WTC11 (cell line): Measurements from ENCODE around the gene ERBB2.

Experiments
- FOXJ3 ChIP-seq: sonication (generic); formaldehyde crosslinking; IDR thresholded peaks from 2 replicates; pipeline ENCODE4 v1.9.0; 2021; ENCODE audit warnings: missing genetic modification reagents, mild to moderate bottlenecking, borderline replicate concordance
- JAZF1 ChIP-seq: fragments of 250-450 bp; sonication (Bioruptor Pico); IDR thresholded peaks from 2 replicates; pipeline ENCODE4 v1.9.0; 2021; ENCODE audit warnings: moderate library complexity, mild to moderate bottlenecking, inconsistent platforms
- JUN ChIP-seq: sonication (generic); formaldehyde crosslinking; IDR thresholded peaks from 2 replicates; pipeline ENCODE4 v1.8.0; 2023; ENCODE audit warnings: mild to moderate bottlenecking, missing genetic modification reagents
- TF ChIP-seq, protein P1 (sequence below): fragments of 200-600 bp; IDR thresholded peaks from 2 replicates; pipeline ENCODE4 v1.8.0; 2022; ENCODE audit warnings: antibody characterized with exemption
- TF ChIP-seq, protein P2 (sequence below): sonication (generic); formaldehyde crosslinking; IDR thresholded peaks from 2 replicates; pipeline ENCODE4 v1.8.1; 2022; ENCODE audit warnings: missing genetic modification reagents, borderline replicate concordance

DNA sequence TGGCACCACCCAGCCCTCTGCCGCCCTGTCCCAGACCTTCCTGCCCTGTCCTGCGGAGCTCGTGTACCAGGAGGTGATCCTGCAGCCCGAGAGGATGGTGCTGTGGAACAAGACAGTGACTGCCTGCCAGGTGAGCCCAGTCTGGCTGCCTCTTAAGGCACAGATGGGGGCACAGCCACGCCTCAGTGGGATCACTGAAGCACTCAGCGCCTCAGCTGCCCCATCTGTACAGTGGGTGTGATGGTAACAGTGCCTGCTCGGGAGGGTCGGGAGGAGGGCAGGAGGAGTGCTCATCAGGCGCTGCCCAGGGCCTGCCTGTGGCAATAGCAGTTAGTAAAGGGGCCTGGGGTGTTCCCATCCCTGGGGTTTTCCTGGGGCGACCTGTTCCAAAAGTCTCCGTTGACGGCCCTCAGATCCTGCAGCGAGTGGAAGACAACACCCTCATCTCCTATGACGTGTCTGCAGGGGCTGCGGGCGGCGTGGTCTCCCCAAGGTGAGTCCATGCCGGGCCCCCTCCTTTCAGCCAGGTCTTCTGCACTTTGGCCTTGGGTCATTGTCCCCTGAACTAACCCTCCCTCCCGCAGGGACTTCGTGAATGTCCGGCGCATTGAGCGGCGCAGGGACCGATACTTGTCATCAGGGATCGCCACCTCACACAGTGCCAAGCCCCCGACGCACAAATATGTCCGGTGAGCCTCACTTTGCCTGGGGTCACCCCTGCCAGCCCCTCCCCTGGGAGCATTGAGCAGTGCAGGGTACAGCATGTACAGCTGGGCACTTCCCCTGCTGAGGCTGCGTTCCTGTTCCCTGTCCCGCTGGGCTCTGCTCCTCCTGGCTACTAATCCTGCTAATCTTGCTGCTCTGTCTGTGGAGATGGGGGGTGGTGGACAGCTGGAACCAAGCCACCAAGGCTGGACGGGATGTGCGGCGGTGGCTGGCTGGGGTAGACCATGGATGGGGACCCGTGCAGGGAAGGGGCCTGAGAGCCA lies 39.2 kb upstream of the ERBB2 start:
- TF ChIP-seq JAZF1, result no peak
- TF ChIP-seq, protein P1, sequence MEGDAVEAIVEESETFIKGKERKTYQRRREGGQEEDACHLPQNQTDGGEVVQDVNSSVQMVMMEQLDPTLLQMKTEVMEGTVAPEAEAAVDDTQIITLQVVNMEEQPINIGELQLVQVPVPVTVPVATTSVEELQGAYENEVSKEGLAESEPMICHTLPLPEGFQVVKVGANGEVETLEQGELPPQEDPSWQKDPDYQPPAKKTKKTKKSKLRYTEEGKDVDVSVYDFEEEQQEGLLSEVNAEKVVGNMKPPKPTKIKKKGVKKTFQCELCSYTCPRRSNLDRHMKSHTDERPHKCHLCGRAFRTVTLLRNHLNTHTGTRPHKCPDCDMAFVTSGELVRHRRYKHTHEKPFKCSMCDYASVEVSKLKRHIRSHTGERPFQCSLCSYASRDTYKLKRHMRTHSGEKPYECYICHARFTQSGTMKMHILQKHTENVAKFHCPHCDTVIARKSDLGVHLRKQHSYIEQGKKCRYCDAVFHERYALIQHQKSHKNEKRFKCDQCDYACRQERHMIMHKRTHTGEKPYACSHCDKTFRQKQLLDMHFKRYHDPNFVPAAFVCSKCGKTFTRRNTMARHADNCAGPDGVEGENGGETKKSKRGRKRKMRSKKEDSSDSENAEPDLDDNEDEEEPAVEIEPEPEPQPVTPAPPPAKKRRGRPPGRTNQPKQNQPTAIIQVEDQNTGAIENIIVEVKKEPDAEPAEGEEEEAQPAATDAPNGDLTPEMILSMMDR, result no peak
- TF ChIP-seq JUN (CRISPR knock-in tag), result no peak
- TF ChIP-seq FOXJ3 (CRISPR knock-in tag), result no peak
- TF ChIP-seq, protein P2, sequence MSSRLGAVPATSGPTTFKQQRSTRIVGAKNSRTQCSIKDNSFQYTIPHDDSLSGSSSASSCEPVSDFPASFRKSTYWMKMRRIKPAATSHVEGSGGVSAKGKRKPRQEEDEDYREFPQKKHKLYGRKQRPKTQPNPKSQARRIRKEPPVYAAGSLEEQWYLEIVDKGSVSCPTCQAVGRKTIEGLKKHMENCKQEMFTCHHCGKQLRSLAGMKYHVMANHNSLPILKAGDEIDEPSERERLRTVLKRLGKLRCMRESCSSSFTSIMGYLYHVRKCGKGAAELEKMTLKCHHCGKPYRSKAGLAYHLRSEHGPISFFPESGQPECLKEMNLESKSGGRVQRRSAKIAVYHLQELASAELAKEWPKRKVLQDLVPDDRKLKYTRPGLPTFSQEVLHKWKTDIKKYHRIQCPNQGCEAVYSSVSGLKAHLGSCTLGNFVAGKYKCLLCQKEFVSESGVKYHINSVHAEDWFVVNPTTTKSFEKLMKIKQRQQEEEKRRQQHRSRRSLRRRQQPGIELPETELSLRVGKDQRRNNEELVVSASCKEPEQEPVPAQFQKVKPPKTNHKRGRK (CRISPR knock-in tag), result no peak
